Measurements from ENCODE around the gene DENND1B.
A peak's percentile ranks its signal among the peaks of the same experiment; 100 is the strongest.

DENND1B gene

DNA sequence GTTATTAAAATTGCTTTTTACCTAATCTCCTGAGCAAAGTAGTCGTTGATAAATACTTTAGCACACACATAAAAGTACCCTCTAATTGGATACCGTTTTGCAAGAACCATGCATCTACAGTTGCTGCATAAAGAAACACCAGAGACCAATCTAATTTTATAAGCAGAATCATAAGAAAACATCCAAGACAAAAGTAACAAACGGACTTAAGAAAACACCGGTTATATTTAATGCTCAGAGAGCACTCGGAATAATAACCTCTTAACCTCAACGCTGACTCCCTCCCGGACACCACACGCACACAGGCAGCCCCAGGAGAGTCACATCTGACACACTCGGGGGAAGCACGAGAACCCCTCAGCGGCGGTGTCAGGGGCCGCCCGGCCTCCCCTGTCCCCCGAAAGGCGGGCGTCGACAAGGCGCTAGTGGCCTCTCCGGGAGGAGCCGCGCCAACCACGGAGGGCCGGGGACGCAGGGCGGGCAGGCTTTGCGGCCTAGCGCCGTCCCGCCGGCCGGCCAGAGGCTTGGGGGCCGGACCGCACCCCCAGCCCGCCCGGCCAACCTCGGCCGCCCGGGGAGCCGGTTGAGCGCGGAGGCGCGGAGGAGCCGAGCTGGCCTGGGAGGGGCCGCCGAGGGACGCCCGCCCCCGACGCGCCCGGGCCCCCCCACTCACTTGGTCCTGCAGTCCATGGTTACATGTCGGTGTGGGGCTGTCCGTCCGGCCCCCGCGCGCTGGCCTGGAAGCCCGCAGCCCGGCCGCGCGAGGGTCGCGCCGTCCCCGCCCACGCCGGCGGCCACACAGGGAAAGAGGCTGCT lies 606 bp downstream of the DENND1B start:
- TF ChIP-seq, protein P1, sequence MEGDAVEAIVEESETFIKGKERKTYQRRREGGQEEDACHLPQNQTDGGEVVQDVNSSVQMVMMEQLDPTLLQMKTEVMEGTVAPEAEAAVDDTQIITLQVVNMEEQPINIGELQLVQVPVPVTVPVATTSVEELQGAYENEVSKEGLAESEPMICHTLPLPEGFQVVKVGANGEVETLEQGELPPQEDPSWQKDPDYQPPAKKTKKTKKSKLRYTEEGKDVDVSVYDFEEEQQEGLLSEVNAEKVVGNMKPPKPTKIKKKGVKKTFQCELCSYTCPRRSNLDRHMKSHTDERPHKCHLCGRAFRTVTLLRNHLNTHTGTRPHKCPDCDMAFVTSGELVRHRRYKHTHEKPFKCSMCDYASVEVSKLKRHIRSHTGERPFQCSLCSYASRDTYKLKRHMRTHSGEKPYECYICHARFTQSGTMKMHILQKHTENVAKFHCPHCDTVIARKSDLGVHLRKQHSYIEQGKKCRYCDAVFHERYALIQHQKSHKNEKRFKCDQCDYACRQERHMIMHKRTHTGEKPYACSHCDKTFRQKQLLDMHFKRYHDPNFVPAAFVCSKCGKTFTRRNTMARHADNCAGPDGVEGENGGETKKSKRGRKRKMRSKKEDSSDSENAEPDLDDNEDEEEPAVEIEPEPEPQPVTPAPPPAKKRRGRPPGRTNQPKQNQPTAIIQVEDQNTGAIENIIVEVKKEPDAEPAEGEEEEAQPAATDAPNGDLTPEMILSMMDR (IDR thresholded peaks at IDR 0.05; ENCODE audit: insufficient read depth, missing control alignments), result no peak
- peak; percentile 24 for DNase-seq (ENCODE audit: insufficient read length, low spot score)
- peak; percentile 89 for FAIRE-seq

- FAIRE-seq (peak; percentile 60), DNase-seq (ENCODE audit: insufficient read length, low spot score) (no peak)
- TF ChIP-seq, protein P1 (IDR thresholded peaks at IDR 0.05; ENCODE audit: insufficient read depth, missing control alignments), result no peak
These were observed 1.4 kb downstream of the DENND1B start for GRCh38 chr1:197773856-197774255.

GRCh38 chr1:197771904-197772556 lies 3.2 kb downstream of the DENND1B start:
- TF ChIP-seq, protein P1 (IDR thresholded peaks at IDR 0.05; ENCODE audit: insufficient read depth, missing control alignments), result no peak
- DNase-seq (ENCODE audit: insufficient read length, low spot score) (no peak), FAIRE-seq (peak; percentile 94)

DNA sequence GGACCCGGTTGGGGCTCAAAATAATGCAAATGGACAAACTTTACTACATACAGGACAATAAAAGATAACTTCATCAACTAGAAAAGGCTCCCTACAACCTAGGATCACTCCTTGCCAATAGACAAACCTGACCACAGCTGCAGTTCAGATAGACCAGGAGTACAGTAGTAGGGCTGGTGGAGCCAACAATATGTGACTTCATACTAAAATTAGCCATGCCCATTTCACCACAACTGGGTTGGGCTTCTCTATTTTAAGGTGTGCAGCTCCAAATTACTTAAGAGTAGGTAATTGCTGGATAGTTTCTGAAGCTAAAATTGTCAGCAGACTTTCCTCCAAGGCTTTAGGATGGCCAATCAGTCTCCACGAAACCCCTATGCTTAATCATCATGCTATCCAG lies 3.9 kb downstream of the DENND1B start:
- no peak for FAIRE-seq
- TF ChIP-seq, protein P1 (IDR thresholded peaks at IDR 0.05; ENCODE audit: insufficient read depth, missing control alignments), result no peak

GRCh38 chr1:197770243-197770642 lies 5.0 kb downstream of the DENND1B start:
- TF ChIP-seq, protein P1 (IDR thresholded peaks at IDR 0.05; ENCODE audit: insufficient read depth, missing control alignments), result no peak
- DNase-seq (ENCODE audit: insufficient read length, low spot score) (no peak), FAIRE-seq (peak; percentile 92)

More for the DNA sequence above, 3.9 kb downstream of the DENND1B start:
- DNase-seq (ENCODE audit: insufficient read length, low spot score), result no peak

GRCh38 chr1:197769287-197769686 lies 6.0 kb downstream of the DENND1B start:
- no peak for DNase-seq (ENCODE audit: insufficient read length, low spot score)
- TF ChIP-seq, protein P1 (IDR thresholded peaks at IDR 0.05; ENCODE audit: insufficient read depth, missing control alignments), result no peak
- FAIRE-seq, result peak; percentile 97
